Stimulated activated CD8-positive, alpha-beta memory T cell treated with anti-CD3 and anti-CD28 coated beads, Interleukin-7, amount 100 ng/mL, for 48 hours (primary cell): ENCODE data around the gene SAMD4B.

ENCODE experiments used
- DNase-seq, 2 donors: peaks; one replicate each; pipeline ENCODE4 v3.0.0-alpha.2; 2020; ENCODE audit warnings: low read depth in 1 of 2; ENCODE audit errors: extremely low read depth in 1 of 2

Gene SAMD4B

DNA sequence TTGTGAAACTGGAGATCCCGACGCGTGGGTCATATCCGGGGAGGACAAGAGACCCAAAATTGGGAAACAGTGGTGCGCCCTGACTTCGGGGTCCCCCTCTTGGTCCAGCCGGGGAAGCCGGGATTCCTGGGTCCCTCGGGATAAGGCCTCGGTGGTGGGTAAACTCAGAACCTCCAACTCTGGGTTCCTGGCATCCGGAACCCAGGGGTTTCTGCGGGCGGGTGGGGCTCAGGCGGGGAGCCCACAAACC, 65.1 kb downstream of the SAMD4B start:
- no peak for DNase-seq

- no peak for DNase-seq
Measured at GRCh38 chr19:39407660-39408391, 65.6 kb downstream of the SAMD4B start.

GRCh38 chr19:39408392-39409207, 66.4 kb downstream of the SAMD4B start:
- DNase-seq: no peak

DNA sequence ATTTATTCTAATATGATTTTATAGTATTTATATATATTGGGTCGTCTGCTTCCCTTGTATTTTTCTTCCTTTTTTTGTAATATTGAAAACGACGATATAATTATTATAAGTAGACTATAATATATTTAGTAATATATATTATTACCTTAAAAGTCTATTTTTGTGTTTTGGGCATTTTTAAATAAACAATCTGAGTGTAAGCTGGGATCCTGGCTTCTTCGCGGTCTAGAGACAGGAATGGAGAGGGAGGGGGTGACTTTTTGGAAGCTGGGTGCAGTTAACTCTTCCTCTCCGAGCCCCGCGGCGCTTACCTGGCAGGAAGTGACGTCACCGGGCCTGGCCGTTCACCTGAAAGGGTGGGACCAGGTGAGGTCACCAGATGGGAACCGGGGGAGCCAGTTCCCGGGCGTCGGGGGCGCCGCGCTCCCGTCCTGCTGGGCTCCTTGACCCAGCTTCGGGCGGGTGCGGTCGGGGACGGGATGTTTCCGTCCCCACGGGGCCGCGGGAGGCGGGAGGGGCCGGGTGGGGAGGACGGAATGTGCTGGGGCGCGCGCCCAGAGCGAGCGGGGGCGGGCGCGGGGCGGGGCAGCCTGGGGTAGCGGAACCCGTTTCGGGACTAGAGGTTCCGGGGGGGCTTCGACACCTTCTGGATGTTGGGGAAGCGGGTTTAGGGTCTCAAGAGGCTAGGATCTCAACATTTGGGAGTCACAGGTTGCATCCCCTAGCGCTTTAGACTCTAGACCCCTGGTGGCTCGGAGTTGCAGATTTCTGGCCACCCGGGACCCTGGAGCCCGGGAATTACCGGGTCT, 67.2 kb downstream of the SAMD4B start:
- peak in 1 of 2 donors; percentile 84 for DNase-seq

- DNase-seq: no peak
Measured at GRCh38 chr19:39410017-39410830, 68.0 kb downstream of the SAMD4B start.

DNA sequence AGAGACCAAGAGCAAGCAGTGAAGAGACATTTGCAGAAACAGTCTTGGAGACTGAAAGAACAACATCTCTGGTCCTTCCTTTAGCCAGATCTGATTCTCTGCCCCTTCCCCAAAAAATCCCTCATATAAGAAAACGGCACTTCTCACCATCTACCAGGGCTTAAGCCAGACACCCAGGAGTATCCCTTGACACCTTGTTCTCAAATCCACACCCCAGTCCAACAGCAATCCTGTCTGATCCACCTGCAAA, 68.5 kb downstream of the SAMD4B start:
- no peak for DNase-seq

DNA sequence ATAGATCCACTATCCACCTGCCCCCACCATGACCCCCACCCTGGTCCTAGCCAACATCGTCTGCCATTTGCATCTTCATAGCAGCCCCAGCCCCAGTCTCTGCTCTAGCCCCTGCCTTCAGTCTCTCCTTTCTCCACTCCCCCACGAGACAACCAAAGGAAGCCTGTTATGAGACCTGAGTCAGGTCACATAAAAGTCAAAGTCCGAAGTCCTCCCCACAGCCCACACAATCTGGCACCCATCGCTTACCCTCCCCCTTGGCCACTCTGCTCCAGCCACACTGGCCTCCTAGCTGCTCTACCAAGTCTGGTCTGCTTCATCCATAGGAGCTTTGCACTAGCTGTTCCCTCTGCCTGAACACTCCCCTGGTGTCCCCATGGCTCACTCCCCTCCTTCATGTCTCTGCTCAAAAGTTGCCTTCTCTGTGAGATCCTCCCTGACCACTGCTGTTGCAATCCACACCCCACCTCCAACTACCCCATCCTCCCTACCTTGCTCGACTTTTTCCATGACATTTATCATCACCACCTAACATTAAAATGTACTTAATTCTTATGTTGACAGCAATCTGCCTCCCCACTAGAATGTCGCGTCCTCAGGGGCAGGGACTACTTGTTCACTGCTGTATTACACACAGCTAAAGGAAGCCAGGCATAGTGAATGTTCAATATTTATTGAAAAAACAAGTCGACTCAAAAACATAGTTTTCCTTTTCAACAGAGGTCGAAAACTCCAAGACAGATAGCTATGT, 69.0 kb downstream of the SAMD4B start:
- DNase-seq: no peak

DNA sequence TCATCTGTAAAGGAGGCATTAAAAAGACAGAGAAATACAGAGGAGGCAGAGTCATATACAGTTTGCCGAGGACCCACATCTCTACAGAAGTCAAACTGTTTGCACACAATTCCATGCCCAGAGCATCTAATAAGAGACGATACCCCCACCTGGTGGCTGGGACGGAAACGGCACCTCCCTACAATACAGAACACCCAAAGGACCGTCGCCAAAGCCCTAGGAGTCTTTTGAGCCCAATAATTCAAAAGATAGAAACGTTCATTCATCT, 69.5 kb downstream of the SAMD4B start:
- peak; percentile 67 to 85 for DNase-seq

DNA sequence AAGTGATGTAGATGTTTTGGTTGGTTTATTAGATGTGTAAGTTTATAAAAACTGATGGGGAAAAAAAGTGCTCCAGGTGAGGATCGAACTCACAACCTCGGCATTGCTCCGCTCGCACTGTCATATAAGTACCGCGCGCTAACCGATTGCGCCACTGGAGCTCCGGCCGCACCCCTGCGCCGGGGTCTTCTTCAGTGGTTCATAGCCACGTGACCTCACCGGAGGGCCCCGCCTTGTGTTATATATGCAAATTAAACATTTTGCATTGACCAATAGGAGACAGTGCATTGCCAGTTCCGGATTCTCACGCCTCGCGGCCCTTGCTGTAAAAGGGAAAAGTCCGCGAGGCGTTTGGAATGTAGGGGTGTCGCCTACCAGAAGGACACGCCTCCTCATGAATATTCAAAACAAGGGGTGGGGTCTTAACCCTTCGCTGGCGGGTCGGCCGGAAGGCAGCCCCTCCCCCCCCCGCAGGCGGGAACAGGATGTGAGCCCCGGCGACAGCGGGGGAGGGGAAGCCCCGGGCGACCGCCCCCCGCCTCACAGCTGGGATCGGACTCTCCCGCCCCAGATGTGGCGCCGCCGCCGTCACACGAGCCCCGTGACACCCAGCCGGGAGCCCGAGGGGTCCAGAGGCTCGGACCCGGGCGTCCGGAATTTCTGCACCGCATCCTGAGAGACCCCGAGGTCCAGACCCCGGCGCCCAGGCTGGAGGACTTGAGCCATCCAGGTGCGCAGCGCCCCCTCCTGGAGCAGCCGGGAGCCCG, 70.1 kb downstream of the SAMD4B start, which contains the start of gene PLEKHG2:
TSS of gene PLEKHG2 (plus strand) at position 570 of the 767 bp plus-strand sequence. CDS start 1,418 bp downstream, outside the sequence.
- DNase-seq: peak; percentile 90 to 95

DNA sequence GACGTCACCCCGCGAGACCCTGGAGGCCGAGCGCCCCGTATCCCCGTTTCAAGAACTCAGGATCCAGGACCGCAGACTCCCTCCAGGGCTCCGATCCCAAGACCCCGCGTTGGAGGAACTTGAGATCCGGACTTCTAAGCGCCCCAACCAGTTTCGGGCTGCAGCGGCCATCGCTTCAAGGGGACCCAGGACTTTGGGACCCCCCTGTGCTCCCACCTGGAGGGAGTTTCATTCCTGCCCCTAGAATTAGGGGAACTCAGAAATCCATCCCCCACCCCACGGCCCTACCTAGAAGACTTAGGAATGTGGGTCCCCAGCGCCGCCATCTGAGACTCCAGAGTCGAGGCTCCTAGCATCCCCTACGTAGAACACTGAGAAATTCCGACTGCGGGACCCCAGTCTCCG, 70.6 kb downstream of the SAMD4B start:
- no peak for DNase-seq

- DNase-seq: no peak
Measured at GRCh38 chr19:39413272-39413910, 71.2 kb downstream of the SAMD4B start.

DNA sequence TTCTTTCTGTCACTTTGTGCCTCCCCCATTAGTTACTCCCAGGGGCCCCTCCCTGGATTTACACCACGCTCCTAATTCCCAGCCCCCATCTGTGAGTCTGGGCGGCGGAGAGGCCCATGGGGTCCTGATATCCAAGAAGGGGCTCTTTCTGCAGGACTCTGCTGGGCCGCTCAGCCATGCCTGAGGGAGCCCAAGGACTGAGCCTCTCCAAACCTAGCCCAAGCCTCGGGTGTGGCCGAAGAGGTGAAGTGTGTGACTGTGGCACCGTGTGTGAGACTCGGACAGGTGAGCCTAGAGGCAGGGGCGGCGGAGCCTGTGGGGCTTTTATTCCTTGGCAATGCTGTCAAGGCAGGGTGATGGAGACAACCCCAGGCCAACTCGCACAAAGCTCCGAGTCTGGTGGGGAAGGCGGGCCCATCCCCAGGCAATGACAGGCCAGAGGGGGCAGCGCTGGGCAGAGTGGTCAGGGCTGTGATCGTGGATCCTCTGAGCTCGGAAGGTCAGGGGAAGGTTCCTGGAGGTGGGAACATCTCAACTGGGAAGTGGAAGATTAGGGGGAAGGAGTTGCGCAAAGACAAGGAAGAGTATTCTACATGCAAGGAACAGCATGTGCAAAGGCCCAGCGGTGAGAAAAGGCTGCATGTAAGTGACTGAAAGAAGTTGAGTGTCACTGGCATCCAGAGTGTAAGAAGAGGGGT, 71.8 kb downstream of the SAMD4B start:
- DNase-seq: no peak

- no peak for DNase-seq
Measured at GRCh38 chr19:39415111-39416046, 73.2 kb downstream of the SAMD4B start.

DNA sequence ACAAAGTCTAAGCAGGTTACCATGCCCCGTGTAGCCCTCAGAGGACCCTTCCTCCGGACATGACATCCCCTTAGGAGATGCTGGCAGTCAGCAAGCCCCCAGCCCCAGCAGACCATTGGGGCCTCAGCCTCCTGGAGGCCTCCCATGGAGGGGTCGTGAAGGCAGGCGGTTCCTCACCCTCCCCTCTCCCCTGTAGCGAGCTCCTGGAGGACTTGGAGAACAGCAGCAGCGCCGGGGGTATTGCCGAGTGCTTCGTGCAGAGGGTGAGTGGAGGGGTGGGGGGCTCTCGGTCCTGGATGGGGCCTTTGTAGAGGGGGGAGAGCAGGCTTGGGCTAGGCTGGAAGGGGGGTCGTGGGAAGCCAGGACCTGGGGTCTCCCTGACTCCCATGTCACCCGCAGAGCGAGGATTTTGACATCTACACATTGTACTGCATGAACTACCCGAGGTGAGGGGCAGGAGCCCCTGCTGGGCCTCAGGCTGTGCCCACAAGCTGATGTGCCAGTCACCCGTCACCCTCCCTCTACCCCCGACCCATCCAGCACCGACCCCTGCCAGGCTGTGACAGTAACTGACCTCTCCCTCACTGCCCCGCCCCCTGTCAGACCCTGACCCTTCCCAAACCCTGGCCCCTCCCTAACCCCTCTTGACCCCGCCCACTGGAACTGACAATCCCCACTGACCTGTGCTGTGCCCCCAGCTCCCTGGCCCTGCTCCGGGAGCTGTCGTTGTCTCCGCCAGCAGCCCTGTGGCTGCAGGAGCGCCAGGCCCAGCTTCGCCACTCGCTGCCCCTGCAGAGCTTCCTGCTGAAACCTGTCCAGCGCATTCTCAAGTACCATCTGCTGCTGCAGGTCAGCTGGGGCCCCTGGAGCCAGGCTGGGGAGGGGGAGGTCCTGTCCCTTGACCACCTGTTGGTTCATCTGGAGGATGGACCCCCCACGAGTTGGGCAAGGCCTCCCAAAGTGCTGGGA, 74.2 kb downstream of the SAMD4B start:
- DNase-seq: no peak

- DNase-seq: no peak
Measured at GRCh38 chr19:39417463-39418181, 75.4 kb downstream of the SAMD4B start.

DNA sequence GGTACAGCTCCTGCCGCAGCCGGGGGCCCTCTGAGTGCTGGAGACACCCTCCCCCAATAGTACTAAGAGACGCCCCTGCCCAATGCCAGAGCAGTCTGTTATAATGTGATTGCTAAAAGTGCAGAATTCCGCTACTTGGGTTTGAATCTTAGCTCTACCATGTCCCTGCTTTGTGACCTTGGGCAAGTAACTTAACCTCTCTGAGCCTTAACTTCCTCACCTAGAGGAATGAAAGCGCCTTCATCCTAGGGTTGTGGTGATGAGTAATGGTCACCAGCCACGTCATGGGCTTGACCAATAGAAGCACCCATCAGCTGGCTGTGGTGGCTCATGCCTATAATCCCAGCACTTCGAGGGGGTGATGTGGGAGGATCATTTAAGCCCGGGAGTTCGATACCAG, 76.8 kb downstream of the SAMD4B start:
- no peak for DNase-seq
